Amygdala (tissue), 56 donors: ENCODE data around the gene TCF25.
A peak's percentile ranks its signal among the peaks of the same experiment; 100 is the strongest.
"Not testable (repeated sequence)": the region's sequence is repeated elsewhere in the genome, so short reads cannot be mapped to it uniquely, and the experiment has no call there.

Source experiments
- DNase-seq, 56 donors: peaks; one replicate each; lab custom pipeline; 2025; lab: John Stamatoyannopoulos, UW

The TCF25 gene

DNA sequence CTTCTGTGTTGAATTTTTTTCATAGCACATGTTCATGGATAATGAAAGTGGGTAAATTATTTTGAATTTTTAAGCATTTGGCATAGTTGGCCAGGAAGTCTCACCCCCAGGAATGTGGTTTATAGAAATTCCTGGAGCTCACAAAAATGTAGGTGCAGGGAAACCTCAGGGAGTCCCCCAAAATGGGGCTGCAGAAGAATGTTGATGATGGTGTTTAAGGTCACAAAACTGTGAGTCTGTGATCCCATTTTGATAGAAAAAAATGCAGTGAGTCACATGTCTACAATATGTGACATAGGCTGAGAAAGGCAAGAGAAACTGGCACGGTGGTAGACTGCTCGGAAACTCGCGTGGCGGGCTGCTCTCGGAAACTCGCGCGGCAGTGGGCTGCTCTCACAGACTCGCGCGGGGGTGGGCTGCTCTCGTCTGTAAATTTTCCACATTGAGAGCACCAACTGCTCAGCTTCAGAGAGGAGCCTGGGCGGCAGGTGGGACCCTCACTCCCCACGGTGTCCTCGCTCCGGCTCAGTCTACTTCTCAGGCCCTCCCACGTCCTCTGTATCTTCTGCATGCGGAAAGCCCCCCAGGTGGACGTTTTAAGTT is 26.6 kb downstream of the TCF25 start:
- no peak for DNase-seq

DNA sequence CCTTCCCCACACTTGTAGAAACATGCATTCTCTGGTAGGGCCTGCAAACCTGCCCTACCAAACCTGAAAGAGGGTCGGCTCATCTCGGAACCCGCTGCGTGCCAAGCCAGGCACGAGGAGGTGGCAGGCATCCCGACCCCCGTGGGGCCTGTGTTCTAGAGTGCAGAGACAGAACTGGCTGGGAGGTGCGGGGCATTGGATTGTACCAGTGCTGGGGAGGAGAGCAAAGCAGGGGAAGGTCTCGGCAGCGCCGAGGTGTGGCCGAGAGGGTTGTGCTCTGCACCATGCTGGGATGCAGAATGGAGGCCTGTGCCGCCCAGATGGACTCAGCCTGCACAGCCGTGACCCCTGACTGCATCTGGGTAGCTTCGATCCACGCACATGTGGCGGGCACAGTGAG is 27.5 kb downstream of the TCF25 start:
- no peak for DNase-seq

DNA sequence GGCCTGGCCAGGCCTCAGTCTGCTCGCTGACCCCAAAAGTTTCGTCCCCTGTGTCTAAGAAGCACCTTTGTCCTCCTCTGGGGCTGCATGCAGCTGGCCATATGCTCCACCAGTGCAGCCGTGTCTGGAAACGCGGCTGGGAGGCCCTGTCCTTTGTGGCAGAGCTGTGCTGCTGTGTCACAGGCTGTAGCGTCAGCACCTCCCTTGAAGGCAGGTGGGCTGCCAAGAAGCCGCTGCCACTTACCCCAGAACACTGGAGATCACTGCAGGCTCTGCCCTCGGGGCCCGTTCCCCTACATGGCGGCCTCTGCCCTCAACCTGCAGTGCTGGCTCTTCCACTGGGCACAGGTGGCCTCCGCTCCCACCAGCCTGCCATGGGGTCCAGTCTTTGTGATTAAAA is 29.6 kb downstream of the TCF25 start:
- no peak for DNase-seq

DNA sequence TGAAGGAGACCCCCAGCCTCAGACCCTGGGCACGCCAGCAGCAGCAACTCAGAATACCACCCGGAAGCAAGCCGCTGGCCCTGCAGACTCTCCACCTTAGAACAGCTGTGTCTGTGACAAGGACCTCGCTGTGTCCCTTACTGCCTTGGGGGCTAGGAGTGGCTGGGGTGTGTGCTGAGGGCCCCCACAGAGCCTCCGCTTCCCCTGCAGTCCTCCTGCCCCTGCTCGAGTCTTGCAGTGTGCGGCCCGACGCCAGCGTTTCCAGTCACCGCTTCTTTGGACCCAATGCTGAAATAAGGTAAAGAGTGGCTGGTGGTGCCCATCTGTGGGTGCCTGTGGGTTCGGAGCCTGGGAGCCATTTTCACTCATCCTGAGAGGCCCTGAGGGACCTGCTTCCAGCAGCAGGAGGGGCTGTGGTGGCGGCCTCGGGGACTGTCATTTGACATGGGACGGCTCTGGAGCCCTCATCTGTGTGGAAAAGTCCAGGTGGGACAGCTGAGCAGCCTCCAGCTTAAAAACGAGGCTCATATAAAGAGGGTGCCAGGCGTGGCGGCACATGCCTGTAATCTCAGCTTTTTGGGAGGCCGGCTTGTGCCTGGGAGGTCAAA is 30.6 kb downstream of the TCF25 start:
- DNase-seq, result no peak

DNA sequence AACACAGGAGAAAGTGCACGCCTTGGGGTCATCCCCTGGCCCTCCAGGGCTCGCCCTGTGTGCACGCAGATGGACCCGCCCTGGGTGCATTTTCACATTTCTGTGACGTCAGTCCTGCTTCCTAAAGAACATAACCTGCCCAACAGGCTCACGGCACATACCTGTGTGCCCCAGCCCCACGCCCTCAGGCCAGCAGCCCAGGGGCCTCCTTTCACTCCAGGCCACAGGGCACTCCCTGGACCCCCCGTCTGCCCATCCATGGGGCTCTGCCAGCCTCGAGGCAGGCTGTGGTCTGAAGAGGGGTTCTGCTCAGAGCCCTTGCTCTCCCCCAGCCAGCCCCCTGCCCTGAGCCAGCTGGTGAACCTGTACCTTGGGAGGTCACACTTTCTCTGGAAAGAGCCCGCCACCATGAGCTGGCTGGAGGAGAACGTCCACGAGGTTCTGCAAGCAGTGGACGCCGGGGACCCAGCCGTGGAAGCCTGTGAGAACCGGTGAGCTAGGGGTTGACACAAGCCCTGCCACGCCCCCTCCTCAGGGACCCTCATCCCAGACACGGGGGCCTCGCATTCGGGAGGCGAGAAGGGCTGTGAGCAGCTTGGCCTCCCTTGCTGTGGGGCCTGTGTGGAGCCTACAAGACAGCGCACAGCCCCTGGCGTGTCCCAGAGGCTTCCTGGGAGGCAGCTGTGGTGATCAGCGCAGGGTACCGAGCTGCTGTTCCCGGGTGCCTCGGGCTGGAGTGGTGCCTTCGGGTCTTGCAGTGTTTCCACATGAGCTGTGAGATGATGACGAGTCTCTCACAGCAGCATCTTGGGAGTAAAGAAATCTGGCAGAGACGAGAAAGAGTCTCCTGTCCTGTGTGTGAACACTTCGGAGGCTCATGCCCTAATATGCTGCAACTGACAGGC is 31.5 kb downstream of the TCF25 start:
- no peak for DNase-seq

DNA sequence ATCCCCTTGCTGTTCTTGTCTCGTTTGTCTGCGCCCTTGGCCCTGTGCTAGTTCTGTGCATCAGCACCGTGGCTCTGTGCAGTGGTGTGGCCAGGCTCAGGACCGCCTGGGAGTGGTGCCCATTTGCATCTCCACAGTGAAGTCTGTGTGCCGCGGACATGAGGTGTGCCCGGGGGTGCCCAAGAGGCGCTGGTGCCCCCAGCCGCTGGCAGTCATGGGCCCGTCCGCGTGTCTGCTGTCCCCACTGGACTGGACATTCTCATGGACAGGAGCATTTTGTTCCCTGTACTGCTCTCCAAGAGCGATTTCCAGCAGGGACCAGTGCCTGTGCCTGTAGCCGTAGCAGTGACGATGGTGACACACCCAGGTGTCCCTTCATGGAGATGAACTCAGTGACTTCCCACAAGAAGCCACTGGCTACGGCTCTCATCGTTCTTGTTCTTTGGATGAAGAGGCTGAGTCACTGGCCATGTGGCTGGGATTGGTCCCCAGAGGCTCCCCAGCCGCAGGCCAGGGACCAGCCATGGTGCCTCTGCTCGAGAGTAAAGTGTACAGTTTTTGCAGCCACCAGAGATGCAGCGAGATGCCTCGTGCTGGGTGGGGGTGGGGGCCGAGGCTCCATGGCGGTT is 32.2 kb downstream of the TCF25 start:
- no peak for DNase-seq

DNA sequence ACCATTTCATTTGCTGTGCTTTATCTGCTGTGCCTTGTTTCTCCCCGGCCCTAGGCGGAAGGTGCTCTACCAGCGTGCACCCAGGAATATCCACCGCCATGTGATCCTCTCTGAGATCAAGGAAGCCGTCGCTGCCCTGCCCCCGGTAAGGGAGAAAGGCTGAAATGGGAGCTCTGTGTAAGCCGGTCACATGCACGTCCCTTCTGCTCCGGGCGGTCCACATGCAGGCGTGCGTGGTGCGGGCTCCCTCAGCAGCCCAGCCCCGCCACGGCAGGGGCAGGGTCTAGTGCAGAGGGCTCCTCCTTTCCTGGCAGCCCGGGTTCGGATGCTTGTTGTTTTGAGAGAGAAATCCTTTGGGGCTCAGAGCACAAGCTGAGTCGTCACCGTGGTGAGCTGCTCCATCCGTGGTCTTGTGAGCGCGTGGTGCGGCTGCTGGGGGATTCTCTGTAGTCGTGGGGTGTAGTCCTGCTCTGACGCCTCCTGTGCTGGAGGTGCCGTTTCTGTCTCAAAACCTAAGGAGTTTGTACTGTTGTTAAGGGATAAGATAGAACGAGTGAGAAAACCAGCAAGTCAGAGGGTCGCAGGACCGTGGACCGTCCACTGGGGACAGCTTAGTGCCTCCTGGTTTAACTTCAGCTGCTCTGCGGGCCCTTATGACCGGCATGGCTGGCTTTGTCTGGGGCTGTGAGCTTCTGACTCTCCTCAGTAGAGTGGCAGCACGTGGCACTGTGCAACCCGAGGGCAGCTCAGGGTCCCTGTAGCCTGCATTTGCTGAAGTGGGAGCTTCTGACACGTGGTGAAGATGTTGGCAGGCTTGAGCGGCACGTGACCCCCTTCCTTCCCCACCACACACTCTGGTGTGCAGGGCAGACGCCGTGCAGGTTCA is 33.0 kb downstream of the TCF25 start:
- no peak for DNase-seq

DNA sequence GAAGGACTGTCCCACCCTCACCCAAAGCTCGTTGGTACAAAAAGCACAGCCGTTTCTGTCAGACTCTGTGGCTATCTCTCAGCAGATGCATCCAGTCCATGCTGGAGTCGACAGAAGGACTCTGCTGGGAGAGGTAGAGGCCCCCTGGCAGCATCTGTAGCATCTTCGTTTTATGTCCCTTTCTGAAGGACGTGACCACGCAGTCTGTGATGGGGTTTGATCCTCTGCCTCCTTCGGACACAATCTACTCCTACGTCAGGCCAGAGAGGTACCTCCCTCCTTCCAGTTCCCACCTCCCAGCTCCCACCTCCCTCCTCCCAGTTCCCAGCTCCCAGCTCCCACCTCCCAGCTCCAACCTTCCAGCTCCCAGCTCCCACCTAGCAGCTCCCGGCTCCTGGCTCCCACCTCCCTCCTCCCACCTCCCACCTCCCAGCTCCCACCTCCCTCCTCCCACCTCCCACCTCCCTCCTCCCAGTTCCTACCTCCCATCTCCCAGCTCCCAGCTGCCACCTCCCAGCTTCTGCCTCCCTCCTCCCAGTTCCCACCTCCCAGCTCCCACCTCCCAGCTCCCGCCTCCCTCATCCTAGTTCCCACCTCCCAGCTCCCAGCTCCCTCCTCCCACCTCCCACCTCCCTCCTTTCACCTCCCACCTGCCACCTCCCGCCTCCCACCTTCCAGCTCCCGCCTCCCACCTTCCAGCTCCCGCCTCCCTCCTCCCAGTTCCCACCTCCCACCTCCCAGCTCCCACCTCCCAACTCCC is 33.8 kb downstream of the TCF25 start:
- no peak for DNase-seq

DNA sequence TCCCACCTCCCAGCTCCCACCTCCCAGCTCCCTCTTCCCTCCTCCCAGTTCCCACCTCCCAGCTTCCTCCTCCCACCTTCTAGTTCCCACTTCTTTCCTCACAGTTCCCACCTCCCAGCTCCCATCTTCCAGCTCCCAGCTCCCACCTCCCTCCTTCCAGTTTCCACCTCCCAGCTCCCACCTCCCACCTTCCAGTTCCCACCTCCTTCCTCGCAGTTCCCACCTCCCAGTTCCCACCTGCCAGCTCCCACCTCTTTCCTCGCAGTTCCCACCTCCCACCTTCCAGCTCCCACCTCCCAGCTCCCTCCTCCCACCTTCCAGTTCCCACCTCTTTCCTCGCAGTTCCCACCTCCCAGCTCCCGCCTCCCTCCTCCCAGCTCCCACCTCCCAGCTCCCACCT is 34.8 kb downstream of the TCF25 start:
- no peak for DNase-seq

DNA sequence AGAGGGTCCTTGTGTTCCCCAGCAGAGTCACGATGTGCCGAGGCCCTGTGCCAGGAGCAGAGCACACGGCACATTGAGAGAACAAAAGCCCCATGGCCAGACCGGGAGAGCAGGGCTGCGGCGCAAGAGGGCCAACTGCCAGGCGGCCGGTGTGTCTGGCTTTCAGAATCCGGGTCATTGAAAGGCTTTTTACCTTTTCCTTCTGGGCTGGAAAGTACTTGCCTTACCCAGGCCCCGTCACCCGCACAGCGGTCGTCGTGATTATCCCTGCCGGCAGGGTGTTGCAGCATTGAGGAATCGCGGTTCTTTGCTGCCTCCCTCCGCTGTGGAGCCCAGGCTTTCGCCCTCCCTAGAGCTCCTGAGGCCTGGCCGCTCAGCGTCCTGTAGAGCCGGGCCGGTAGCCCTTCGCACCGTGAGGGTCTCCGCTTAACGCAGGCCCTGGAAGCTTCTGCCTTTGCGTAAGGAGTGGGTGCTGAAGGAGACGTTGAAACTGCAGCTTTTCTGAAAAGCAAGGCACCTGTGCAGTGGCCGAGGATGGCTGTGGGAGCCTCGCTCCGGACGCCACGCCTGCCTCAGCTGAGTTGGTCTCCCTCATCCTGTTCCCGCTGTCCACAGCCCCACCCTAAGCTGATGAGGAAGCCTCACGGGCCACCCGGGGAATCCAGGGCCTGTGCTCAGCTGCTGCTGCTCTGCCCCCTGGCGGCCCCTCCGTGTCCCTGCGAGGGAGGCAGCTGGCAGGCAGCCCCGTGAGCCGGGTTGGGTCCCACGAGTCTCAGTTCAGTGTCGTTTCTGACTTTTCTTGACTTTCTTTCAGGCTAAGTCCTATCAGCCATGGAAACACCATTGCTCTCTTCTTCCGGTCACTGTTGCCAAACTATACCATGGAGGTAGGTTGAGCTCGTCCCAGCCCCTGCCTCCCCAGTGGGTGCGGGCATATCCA is 36.7 kb downstream of the TCF25 start:
- DNase-seq, result peak in 51 of 56 donors; percentile 20 to 90 (median 63)

DNA sequence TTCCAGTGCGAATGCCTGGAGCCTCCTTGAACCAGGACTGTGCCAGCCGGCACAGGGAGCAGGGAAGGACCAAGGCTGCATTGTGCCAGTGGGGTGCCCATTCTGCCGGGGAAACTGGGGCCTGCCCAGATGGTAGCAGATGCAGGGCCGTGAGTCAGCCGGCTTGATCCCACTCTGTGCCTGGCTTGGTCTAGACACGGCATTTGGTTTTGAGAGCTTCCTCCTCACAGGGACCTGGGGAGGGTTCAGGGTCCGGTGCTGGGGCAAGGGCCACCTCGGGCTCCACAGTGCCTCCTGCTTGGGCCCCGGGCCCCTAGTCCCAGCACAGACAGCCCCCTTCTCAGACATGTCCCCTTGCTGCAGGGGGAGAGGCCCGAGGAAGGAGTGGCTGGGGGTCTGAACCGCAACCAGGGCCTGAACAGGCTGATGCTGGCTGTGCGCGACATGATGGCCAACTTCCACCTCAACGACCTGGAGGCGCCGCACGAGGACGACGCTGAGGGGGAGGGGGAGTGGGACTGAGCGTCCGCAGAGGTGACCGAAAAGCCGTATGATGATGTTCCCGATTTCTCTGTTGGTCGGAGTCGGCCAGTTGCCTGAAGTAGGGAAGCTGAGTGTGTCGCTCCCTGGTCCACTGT is 37.4 kb downstream of the TCF25 start:
- no peak for DNase-seq

DNA sequence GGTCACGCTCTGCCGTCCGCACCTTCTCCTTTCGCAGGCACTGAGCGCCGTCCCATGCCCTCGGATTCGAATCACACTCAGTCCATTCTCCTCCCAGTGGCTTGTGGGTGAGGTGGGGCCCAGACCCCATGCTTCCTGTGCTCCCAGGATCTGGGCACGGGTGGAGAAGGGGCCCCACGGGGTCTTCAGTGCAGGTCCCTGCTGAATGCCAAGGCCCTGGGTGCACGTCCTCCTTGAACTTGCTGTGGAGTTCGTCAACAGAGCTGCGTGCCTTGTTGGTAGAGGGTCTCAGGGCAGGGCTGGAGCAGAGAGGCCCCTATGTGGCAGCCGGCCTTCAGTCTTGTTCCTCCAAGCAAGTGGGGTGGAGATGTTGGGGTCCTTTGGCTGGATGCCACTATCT is 38.0 kb downstream of the TCF25 start:
- no peak for DNase-seq

DNA sequence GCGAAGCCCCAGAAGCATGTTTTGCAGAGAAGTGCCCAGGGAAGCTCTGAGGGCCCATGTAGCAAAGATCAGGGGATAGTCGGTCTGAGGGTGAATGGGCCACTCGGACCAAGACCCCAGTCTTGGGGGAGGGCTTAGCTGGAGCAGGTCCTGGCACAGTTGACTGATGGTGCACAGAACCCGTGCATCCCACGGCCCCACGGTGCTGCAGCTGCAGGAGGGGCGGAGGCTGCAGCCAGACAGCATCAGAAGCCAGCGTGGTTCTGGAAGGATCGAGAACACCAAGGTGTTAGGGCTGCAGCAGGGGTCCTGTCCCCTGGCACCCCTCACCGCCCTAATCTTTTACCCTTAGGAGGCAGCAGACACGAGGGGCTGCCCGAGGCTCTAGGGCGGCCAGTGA is 38.8 kb downstream of the TCF25 start:
- no peak for DNase-seq

DNA sequence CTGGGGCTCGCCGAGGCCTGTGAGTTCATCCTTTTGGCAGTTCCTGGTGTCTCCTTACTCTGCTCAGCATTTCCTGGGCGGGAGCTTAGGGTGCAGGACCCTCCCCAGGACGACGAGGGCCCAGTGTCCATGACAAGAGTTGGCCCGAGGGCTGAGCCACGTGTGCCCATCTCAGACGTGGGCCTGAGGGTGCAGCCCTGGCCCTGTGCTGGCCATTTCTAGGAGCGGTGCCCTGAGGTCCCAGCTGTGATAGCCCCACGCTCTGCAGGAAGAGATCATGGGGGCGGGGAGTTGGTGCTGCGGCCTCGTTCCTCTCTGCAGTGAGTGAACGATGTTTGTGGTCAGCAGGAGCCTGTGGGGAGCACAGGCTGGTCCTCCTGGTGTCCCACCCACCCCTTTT is 39.2 kb downstream of the TCF25 start:
- no peak for DNase-seq

DNA sequence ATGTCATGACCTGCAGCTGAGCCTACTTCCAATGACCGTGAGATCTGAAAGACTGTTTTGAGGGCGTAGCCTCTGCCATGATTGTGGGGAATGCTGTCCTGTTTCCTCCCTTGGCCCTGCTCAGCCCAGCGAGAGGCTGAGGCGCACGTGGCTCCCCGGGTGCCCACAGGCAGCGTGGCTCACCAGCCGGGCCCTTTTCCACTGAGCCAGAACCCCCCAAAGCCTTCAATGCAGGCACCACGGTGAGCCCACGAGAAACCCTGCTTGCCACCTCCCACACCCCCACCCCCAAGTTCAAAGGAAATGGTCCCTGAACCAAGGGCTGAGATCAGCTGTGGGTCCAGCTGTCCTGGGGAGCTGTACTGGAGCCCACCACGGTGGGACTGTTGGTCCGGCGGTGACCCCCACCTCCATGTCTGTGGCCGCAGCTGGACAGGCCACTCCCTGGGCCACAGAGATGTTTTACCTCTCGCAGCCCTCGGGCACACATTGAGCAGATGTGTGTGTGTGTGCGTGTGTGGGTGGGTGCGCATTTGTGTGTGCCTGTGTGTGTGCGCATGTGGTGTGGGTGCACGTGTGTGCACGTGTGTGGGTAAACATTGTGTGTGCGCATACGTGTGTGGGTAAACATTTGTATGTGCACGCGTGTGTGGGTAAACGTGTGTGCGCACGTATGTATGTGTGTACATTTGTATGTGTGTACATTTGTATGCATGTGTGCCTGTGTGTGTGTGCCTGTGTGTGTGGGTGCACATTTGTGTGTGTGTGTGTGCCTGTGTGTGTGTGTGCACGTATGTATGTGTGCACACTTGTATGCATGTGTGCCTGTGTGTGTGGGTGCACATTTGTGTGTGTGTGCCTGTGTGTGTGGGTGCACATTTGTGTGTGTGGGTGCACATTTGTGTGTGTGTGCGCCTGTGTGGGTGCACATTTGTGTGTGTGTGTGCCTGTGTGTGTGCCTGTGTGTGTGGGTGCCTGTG is 40.3 kb downstream of the TCF25 start:
- DNase-seq, result peak in 1 of 56 donors; percentile 47

DNA sequence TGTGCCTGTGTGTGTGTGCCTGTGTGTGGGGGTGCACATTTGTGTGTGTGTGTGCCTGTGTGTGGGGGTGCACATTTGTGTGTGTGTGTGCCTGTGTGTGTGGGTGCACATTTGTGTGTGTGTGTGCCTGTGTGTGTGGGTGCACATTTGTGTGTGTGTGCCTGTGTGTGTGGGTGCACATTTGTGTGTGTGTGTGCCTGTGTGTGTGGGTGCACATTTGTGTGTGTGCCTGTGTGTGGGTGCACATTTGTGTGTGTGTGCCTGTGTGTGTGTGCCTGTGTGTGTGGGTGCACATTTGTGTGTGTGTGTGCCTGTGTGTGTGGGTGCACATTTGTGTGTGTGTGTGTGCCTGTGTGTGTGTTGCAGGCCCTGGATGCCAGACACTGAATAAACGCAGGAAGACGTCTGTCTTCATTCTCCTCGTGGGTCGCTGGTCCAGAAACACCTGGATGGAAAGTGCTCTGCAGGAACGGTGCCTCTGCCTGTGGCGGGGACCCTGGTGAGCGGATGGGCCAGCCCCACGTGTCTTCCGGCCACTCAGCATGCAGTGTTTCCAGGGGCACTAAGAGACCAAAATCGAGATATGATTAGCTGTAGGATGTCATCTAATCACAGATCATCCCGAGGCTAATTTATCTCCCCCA is 41.4 kb downstream of the TCF25 start:
- not testable (repeated sequence) for DNase-seq
